Measurements from ENCODE around the gene DAP3.
"Not testable (repeated sequence)": the region's sequence is repeated elsewhere in the genome, so short reads cannot be mapped to it uniquely, and the experiment has no call there.

DAP3 gene

GRCh38 chr1:155649676-155650075 is 39.2 kb upstream of the DAP3 start:
- no peak for TF ChIP-seq CTCF (conservative IDR thresholded peaks at IDR 0.05)
- no peak overlapping the region for H3K27ac ChIP-seq

GRCh38 chr1:155650231-155650757 is 38.6 kb upstream of the DAP3 start:
- H3K27ac ChIP-seq: peak overlapping the region; percentile 63; the same call in 1 of the 2 replicates
- TF ChIP-seq CTCF (conservative IDR thresholded peaks at IDR 0.05): no peak

DNA sequence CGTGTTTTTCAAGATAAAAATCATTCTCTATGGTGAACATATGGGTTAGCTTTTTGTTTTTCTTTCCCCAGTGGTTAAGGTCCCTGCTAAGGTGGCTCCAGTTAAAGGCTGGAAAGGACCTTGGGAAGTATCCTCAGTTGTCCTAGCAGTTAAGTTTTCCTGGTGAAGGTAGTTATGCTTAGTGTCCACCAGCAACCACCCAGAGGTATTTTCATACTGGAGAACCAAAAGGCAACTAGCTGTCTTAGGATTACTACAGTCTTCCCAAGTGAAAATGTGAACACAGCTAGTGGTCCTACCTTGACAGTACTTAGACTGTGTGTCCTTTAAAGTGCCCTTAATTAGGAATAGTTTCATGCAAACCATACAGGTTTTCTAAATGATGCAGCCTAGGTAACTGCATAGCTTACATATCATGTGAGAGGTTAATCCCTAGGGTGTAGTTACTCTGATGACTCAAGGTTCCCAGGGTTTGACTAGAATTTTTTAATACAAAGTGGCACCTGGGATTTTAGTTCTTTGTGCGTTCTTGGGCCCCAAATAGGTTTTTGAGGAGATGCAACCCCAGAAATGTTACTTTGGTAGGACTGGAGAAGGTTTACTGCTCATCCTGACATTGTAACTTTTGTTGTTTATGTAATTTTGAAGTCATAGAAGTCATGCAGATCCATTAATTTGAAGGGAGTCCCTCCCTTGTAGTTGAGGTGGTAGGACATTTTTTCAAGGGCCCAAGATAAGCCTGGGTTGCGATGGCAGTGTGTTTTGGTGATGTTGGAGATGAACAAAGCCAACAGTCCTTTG is 36.8 kb upstream of the DAP3 start:
- no peak for TF ChIP-seq CTCF (conservative IDR thresholded peaks at IDR 0.05)
- peak overlapping the region; percentile 63 for H3K27ac ChIP-seq

DNA sequence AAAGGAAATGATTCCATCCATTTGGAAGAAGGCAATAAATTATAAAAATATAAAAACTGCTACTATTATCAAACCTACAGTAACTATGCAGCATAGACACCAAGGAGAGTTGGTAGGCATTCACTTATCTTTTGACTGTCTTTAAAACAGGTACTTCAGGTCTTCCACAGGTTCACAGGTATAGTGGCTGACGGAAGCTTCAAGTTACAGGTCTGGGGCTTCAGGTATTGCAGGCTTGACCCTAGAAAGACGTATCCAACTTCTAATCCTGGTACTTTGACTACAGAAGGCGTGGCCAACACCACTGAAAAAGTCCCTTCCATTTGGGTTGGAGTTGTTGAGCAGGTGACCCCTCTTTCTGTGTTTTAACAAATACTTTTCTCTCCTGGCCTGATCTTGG is 35.9 kb upstream of the DAP3 start:
- no peak for TF ChIP-seq CTCF (conservative IDR thresholded peaks at IDR 0.05)
- H3K27ac ChIP-seq: no peak overlapping the region

- TF ChIP-seq CTCF (conservative IDR thresholded peaks at IDR 0.05): no peak
- no peak overlapping the region for H3K27ac ChIP-seq
These were observed 31.4 kb upstream of the DAP3 start for GRCh38 chr1:155657463-155657862.

DNA sequence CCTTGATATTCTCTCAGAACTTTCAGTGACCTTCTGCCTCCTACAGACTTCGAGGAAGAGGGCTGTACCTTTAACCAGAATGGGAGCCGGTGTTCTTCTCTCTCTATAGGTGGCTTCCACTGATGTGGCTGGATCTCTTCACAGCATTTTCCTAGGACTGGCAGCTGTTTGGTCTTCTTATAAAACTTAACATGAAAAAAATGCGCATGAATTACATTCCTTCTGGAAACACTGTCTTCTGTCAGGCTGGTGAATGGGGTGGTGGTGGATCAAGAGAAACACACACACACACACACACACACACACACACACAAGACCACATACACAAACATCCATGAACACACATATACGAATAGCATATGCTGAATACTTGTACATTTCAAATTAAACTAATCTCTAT is 27.7 kb upstream of the DAP3 start:
- H3K27ac ChIP-seq: not testable (repeated sequence)

GRCh38 chr1:155669233-155670162 is 19.4 kb upstream of the DAP3 start:
- no peak overlapping the region for H3K27ac ChIP-seq
- no peak for TF ChIP-seq CTCF (conservative IDR thresholded peaks at IDR 0.05)
